Neural cell (in vitro differentiated cells): Measurements from ENCODE around the gene ZSWIM1. TPM values are rescaled to one million over a fixed set of nuclear protein-coding genes. Genes with fewer than 3 reads are reported as not detected.

Experiments used
- H2AFZ ChIP-seq: fragments of 200-600, 300-800 bp; sonication (generic), shearing (Covaris generic); 2 replicates; pipeline ENCODE4 v1.6.0; 2014; ENCODE audit warnings: low read depth, mild to moderate bottlenecking, antibody characterized with exemption, low read length, moderate library complexity
- H3F3A ChIP-seq: fragments of 200-600 bp; shearing (Covaris generic); 2 replicates; pipeline ENCODE4 v1.6.1; 2016; ENCODE audit warnings: mild to moderate bottlenecking, moderate library complexity, mixed read lengths, antibody characterized with exemption, low read length; ENCODE audit not compliant: insufficient read depth, poor library complexity, severe bottlenecking
- H3K27ac ChIP-seq: fragments of 200-600, 300-800 bp; sonication (generic), shearing (Covaris generic); 2 replicates; pipeline ENCODE4 v1.5.1; 2014; ENCODE audit warnings: mild to moderate bottlenecking, low read length, moderate library complexity
- H3K27me3 ChIP-seq: fragments of 300-800, 200-600 bp; sonication (generic), shearing (Covaris generic); 2 replicates; pipeline ENCODE4 v1.6.0; 2014; ENCODE audit warnings: mild to moderate bottlenecking, low read depth, low read length, moderate library complexity; ENCODE audit not compliant: insufficient read depth
- H3K36me3 ChIP-seq: fragments of 300-800, 200-600 bp; sonication (generic), shearing (Covaris generic); 2 replicates; pipeline ENCODE4 v1.5.1; 2014; ENCODE audit warnings: mild to moderate bottlenecking, antibody characterized with exemption, low read length, moderate library complexity; ENCODE audit not compliant: insufficient read depth
- H3K4me2 ChIP-seq: fragments of 300-800, 200-600 bp; sonication (generic), shearing (Covaris generic); 2 replicates; pipeline ENCODE4 v1.6.0; 2014; ENCODE audit warnings: mild to moderate bottlenecking, low read length
- H3K4me3 ChIP-seq: fragments of 300-800, 200-600 bp; sonication (generic), shearing (Covaris generic); 2 replicates; pipeline ENCODE4 v1.5.1; 2014; ENCODE audit warnings: mild to moderate bottlenecking, low read length, moderate library complexity
- H3K79me2 ChIP-seq: fragments of 200-600 bp; shearing (Covaris generic); replicated peaks from 2 replicates; pipeline ENCODE4 v1.6.0; 2014; ENCODE audit warnings: mild to moderate bottlenecking, low read length, moderate library complexity; ENCODE audit not compliant: insufficient read depth
- H3K9ac ChIP-seq: fragments of 300-800, 200-600 bp; sonication (generic), shearing (Covaris generic); 2 replicates; pipeline ENCODE4 v1.6.1; 2016; ENCODE audit warnings: mild to moderate bottlenecking, low read length, mixed read lengths
- H3K9me2 ChIP-seq: fragments of 200-600 bp; shearing (Covaris generic); 2 replicates; pipeline ENCODE4 v1.6.1; 2016; ENCODE audit warnings: mild to moderate bottlenecking, low read length, mixed read lengths; ENCODE audit not compliant: insufficient read depth
- H3K9me3 ChIP-seq: fragments of 200-600, 300-800 bp; sonication (generic), shearing (Covaris generic); 2 replicates; pipeline ENCODE4 v1.6.1; 2016; ENCODE audit warnings: mild to moderate bottlenecking, mixed run types, low read length, moderate library complexity, mixed read lengths
- H4K20me1 ChIP-seq: fragments of 200-600 bp; shearing (Covaris generic); 2 replicates; pipeline ENCODE4 v1.6.1; 2016; ENCODE audit warnings: mild to moderate bottlenecking, mixed run types; ENCODE audit not compliant: insufficient read depth
- CTCF ChIP-seq: fragments of 450-650 bp; IDR thresholded peaks from 2 replicates; pipeline ENCODE4 v1.5.1; 2014; ENCODE audit warnings: antibody characterized with exemption, mild to moderate bottlenecking, moderate library complexity; ENCODE audit not compliant: poor library complexity, severe bottlenecking
- EP300 ChIP-seq: fragments of 450-650 bp; conservative IDR thresholded peaks from 2 replicates; pipeline ENCODE4 v1.6.1; 2014; ENCODE audit warnings: antibody characterized with exemption, mild to moderate bottlenecking, moderate library complexity; ENCODE audit not compliant: poor library complexity, severe bottlenecking
- EZH2 ChIP-seq: fragments of 200-600, 300-800 bp; shearing (Covaris generic), sonication (generic); IDR thresholded peaks from 2 replicates; pipeline ENCODE4 v1.6.1; 2014; ENCODE audit warnings: antibody characterized with exemption, low read length, borderline replicate concordance, mild to moderate bottlenecking; ENCODE audit not compliant: insufficient read depth, poor library complexity, severe bottlenecking
- MXI1 ChIP-seq: fragments of 450-650 bp; conservative IDR thresholded peaks from 2 replicates; pipeline ENCODE4 v1.6.1; 2014; ENCODE audit warnings: antibody characterized with exemption, mild to moderate bottlenecking; ENCODE audit not compliant: poor library complexity, severe bottlenecking
- POLR2AphosphoS5 ChIP-seq: IDR thresholded peaks from 2 replicates; pipeline ENCODE4 v1.6.1; 2012
- RAD21 ChIP-seq: fragments of 450-650 bp; conservative IDR thresholded peaks from 2 replicates; pipeline ENCODE4 v1.6.1; 2014; ENCODE audit warnings: antibody characterized with exemption, mild to moderate bottlenecking, moderate library complexity
- SMC3 ChIP-seq: fragments of 450-650 bp; conservative IDR thresholded peaks from 2 replicates; pipeline ENCODE4 v1.6.1; 2014; ENCODE audit warnings: antibody characterized with exemption, mild to moderate bottlenecking, moderate library complexity; ENCODE audit not compliant: poor library complexity
- TAF1 ChIP-seq: IDR thresholded peaks from 2 replicates; pipeline ENCODE4 v1.6.1; 2012; ENCODE audit warnings: low read depth
- polyA plus RNA-seq: library from polyadenylated mRNA; depleted of rRNA; stranded (reverse); fragments of >200 nt; gene quantifications from 2 replicates; pipeline ENCODE4 v1.2.3, GENCODE V29; 2014
- TF ChIP-seq, protein P1 (sequence below): IDR thresholded peaks from 2 replicates; pipeline ENCODE4 v1.6.1; 2012; ENCODE audit warnings: borderline replicate concordance

ZSWIM1 gene
- polyA plus RNA-seq, 1 donor from 2014 or later, result 3.3 TPM

DNA sequence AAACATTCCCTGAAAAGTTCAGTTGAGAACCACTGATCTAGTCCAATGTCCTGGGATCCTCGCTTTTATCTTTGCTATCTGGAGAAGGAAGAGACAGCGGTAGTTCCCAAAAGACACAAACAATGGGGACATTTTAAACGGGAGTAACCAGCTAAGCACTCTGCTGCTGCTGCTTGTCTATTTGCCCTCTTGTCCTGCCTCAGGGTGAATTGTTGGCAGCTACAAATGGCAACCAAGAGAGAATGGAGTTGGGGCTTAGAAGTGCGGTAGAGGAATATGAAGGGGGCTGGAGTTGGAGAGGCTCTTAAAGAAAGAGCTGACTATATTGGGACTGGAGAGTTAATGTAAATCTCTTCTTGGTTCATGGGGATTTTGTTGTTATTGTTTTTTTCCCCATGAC lies 6.5 kb upstream of the ZSWIM1 start:
- Histone ChIP-seq H3K27ac (no peak overlapping the region), H3K4me2 (no peak overlapping the region), H3K9ac (no peak overlapping the region), H3K4me3 (no peak overlapping the region), H2AFZ (no peak overlapping the region), H3K9me3 (no peaks in the 10 kb centered on the region), H3K9me2 (no peaks in the 10 kb centered on the region), H3K36me3 (no peaks in the 10 kb centered on the region), H3F3A (no peaks in the 10 kb centered on the region), H4K20me1 (no peaks in the 10 kb centered on the region), H3K27me3 (no peaks in the 10 kb centered on the region), H3K79me2 (no peaks in the 10 kb centered on the region)
- TF ChIP-seq MXI1, result no peak
- TF ChIP-seq, protein P1, sequence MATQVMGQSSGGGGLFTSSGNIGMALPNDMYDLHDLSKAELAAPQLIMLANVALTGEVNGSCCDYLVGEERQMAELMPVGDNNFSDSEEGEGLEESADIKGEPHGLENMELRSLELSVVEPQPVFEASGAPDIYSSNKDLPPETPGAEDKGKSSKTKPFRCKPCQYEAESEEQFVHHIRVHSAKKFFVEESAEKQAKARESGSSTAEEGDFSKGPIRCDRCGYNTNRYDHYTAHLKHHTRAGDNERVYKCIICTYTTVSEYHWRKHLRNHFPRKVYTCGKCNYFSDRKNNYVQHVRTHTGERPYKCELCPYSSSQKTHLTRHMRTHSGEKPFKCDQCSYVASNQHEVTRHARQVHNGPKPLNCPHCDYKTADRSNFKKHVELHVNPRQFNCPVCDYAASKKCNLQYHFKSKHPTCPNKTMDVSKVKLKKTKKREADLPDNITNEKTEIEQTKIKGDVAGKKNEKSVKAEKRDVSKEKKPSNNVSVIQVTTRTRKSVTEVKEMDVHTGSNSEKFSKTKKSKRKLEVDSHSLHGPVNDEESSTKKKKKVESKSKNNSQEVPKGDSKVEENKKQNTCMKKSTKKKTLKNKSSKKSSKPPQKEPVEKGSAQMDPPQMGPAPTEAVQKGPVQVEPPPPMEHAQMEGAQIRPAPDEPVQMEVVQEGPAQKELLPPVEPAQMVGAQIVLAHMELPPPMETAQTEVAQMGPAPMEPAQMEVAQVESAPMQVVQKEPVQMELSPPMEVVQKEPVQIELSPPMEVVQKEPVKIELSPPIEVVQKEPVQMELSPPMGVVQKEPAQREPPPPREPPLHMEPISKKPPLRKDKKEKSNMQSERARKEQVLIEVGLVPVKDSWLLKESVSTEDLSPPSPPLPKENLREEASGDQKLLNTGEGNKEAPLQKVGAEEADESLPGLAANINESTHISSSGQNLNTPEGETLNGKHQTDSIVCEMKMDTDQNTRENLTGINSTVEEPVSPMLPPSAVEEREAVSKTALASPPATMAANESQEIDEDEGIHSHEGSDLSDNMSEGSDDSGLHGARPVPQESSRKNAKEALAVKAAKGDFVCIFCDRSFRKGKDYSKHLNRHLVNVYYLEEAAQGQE, result no peak

GRCh38 chr20:45878076-45878761 lies 2.8 kb upstream of the ZSWIM1 start:
- no peak overlapping the region for H2AFZ ChIP-seq
- no peaks in the 10 kb centered on the region for H3K36me3 ChIP-seq
- no peak overlapping the region for H3K4me2 ChIP-seq
- peaks cover 12% of the 10 kb centered on the region for H3K79me2 ChIP-seq
- H3K9me2 ChIP-seq, result no peaks in the 10 kb centered on the region
- no peaks in the 10 kb centered on the region for H3K27me3 ChIP-seq
- H3K4me3 ChIP-seq, result no peak overlapping the region
- no peak overlapping the region for H3K27ac ChIP-seq
- no peak overlapping the region for H3K9ac ChIP-seq
- H3K9me3 ChIP-seq, result no peaks in the 10 kb centered on the region
- TF ChIP-seq POLR2AphosphoS5, result no peak
- no peak for TF ChIP-seq MXI1
- TF ChIP-seq EZH2, result no peak
- no peak for TF ChIP-seq TAF1
- no peak for TF ChIP-seq RAD21
- no peak for TF ChIP-seq CTCF
- TF ChIP-seq SMC3, result no peak
- TF ChIP-seq, protein P1, result no peak
- no peak for TF ChIP-seq EP300
- H4K20me1 ChIP-seq, result no peaks in the 10 kb centered on the region
- H3F3A ChIP-seq, result no peaks in the 10 kb centered on the region
